ENCODE measurements around the gene RAB4B. TPM values are rescaled to one million over a fixed set of nuclear protein-coding genes. Genes with fewer than 3 reads are reported as not detected.

Gene RAB4B
- total and polyA plus RNA-seq, 2 of the 13 experiments (the other 11 are each of a cell fraction or from before 2014, with no cell fraction given): 3.3 to 5.4 TPM

GRCh38 chr19:40806423-40807146 lies 28.5 kb downstream of the RAB4B start (continued):
- TF ChIP-seq NAIF1 (CRISPR knock-in tag; IDR thresholded peaks at IDR 0.05; ENCODE audit: borderline replicate concordance): no peak
- TF ChIP-seq ETV5 (CRISPR knock-in tag; IDR thresholded peaks at IDR 0.05; ENCODE audit: borderline replicate concordance): no peak
- peak; percentile 28 for TF ChIP-seq HNRNPLL (IDR thresholded peaks at IDR 0.05; ENCODE audit: low read depth, low read length, poor library complexity, severe bottlenecking)
- peak; percentile 54; the same call in 1 of the 2 replicates for TF ChIP-seq ARID4A (CRISPR knock-in tag; IDR thresholded peaks at IDR 0.05; ENCODE audit: borderline replicate concordance)
- TF ChIP-seq ZNF407 (CRISPR knock-in tag; IDR thresholded peaks at IDR 0.05; ENCODE audit: not compliant biosample characterization): no peak
- no peak for TF ChIP-seq HDAC6 (IDR thresholded peaks at IDR 0.05; ENCODE audit: low read depth, low read length)
- no peak for TF ChIP-seq ZBTB20 (CRISPR knock-in tag; IDR thresholded peaks at IDR 0.05; ENCODE audit: borderline replicate concordance, low read depth)
- TF ChIP-seq POGZ (CRISPR knock-in tag; IDR thresholded peaks at IDR 0.05): no peak
- peak; percentile 54 for TF ChIP-seq SAP130 (CRISPR knock-in tag; IDR thresholded peaks at IDR 0.05; ENCODE audit: low read depth)
- no peak for TF ChIP-seq ZNF747 (CRISPR knock-in tag; IDR thresholded peaks at IDR 0.05; ENCODE audit: borderline replicate concordance)
- TF ChIP-seq BATF2 (CRISPR knock-in tag; IDR thresholded peaks at IDR 0.05): no peak
- no peak for TF ChIP-seq ZBTB49 (CRISPR knock-in tag; IDR thresholded peaks at IDR 0.05; ENCODE audit: borderline replicate concordance)
